Right lobe of liver (tissue), 6 donors: Measurements from ENCODE around the gene NAB2. TPM values are rescaled to one million over a fixed set of nuclear protein-coding genes. Genes with fewer than 3 reads are reported as not detected.
A peak's percentile ranks its signal among the peaks of the same experiment; 100 is the strongest.

ENCODE experiments used
- ATAC-seq, 4 donors: fragments of 200-7000 bp; cut with Tn5 transposase; one replicate each; pipeline ENCODE4 v1.9.1; 2020; ENCODE audit warnings: mild to moderate bottlenecking in 4 of 4, moderate library complexity in 4 of 4
- DNase-seq, 3 donors: peaks; one replicate each; pipeline ENCODE4 v3.0.0-alpha.2; 2020
- H3K27ac ChIP-seq, 3 donors: fragments of 200-600 bp; one replicate each; pipeline ENCODE4 v1.8.0; 2022
- H3K27me3 ChIP-seq, 2 donors: fragments of 200-600 bp; one replicate each; pipeline ENCODE4 v1.8.0; 2022
- H3K36me3 ChIP-seq, 4 donors: fragments of 200-600 bp; sonication (generic) in 1 of 4; one replicate each; pipeline versions ENCODE4 v1.5.1 to v1.8.0; 2017 to 2022; ENCODE audit warnings: control low read depth in 1 of 4
- H3K4me1 ChIP-seq, 4 donors: fragments of 200-600 bp; sonication (generic) in 1 of 4; one replicate each; pipeline versions ENCODE4 v1.5.1 to v1.8.0; 2017 to 2022; ENCODE audit warnings: control low read depth in 1 of 4
- H3K4me3 ChIP-seq, 3 donors: fragments of 200-600 bp; one replicate each; pipeline ENCODE4 v1.8.0; 2022
- H3K9me3 ChIP-seq, 4 donors: fragments of 200-600 bp; sonication (generic) in 1 of 4; one replicate each; pipeline versions ENCODE4 v1.5.1 to v1.8.0; 2017 to 2022; ENCODE audit warnings: control low read depth in 1 of 4
- CTCF ChIP-seq, 4 donors: fragments of 200-600 bp in 3 of 4; fragments of 450-650 bp in 1 of 4; IDR thresholded peaks; one replicate each; pipeline versions ENCODE4 v1.5.1 to v1.8.0; 2016 to 2022; ENCODE audit warnings: antibody characterized with exemption in 4 of 4, mild to moderate bottlenecking in 2 of 4
- POLR2A ChIP-seq: fragments of 450-650 bp; IDR thresholded peaks from one replicate; pipeline ENCODE4 v1.6.1; 2017; ENCODE audit warnings: antibody characterized with exemption, mild to moderate bottlenecking
- WGBS: methylation state at CpG from one replicate; pipeline ENCODE4 v1.1.6; 2018; ENCODE audit warnings: low coverage, low lambda C conversion rate; ENCODE audit not compliant: insufficient coverage; ENCODE audit errors: missing lambda C conversion rate; 5-methylcytosine and 5-hydroxymethylcytosine counted together
- intact Hi-C, 2 donors: fragments of 100-400 bp; cut with DNase I; formaldehyde crosslinking; loops; one replicate each; pipeline versions ENCODE4 v1.11.2 to v1.14.1; 2022
- long read RNA-seq: library from polyadenylated mRNA; unstranded; transcript quantifications from one replicate; pipeline ENCODE4 v2.0.0, GENCODE V29; 2019
- total RNA-seq, 6 experiments: library from RNA; depleted of rRNA in 2 of 6; stranded (reverse); fragments of >200 nt in 2 of 6; fragmentation: NEBNext Ultra II Directional in 3 of 6; extraction: Animal tissue kit (Norgen Biotek cat#: 25700) in 3 of 6; gene quantifications; one replicate each; pipeline versions ENCODE4 v1.1.0 to v1.2.4, GENCODE V29; 2016 to 2023
- donor health status: DM: no; HTN: yes; CAD: no.
- donor health status: DM: no; HTN: no; CAD: no.
- donor health status: DM: no; HTN: no; CAD: no.
- donor health status: DM: no; HTN: yes; CAD: no.
- donor health status: DM: no; HTN: yes; CAD: no.

NAB2 gene
- total RNA-seq, result 10 to 100 TPM in 2 of 6 experiments, 1 to 10 TPM in 4; 6.1 to 13.1 (median 8.9) TPM
- long read RNA-seq, partial matches to known transcripts, result 1 of 2 reads
- long read RNA-seq, other reads (novel, unspliced or antisense), result 1 of 2 reads

GRCh38 chr12:57088354-57089270 lies at the start of gene NAB2:
Gene NAB2, plus strand, starts transcription at chr12:57089114. Its CDS starts 158 bp downstream, at chr12:57089272.
- Histone ChIP-seq H3K27me3 (no peaks in the 10 kb centered on the region), H3K9me3 (no peaks in the 10 kb centered on the region), H3K27ac (peak within 1 kb of the TSS; percentile 96 to 98 (median 98)), H3K4me3 (peak within 1 kb of the TSS; percentile 80 to 93 (median 92)), H3K36me3 (peaks cover 0 to 23% (median 10%) of the 10 kb centered on the region in 4 donors), H3K4me1 (peaks cover 0 to 20% (median 10%) of the 10 kb centered on the region in 4 donors)
- TF ChIP-seq POLR2A, result peak; percentile 67
- no peak for TF ChIP-seq CTCF (IDR thresholded peaks at IDR 0.05)
- intact Hi-C loops, result no loop called here
- peak; percentile 98 to 99 (median 99) for DNase-seq
- 4% methylated on average over 28 of the region's 91 CpGs for WGBS
- peak; percentile 70 to 86 (median 81) for ATAC-seq

- Histone ChIP-seq H3K27ac (no peak overlapping the region), H3K27me3 (no peaks in the 10 kb centered on the region), H3K36me3 (no peaks in the 10 kb centered on the region), H3K4me3 (no peak overlapping the region), H3K4me1 (no peaks in the 10 kb centered on the region), H3K9me3 (no peaks in the 10 kb centered on the region)
- ATAC-seq, result no peak
- 82% methylated on average over 4 of the region's 4 CpGs for WGBS
- no peak for TF ChIP-seq CTCF (IDR thresholded peaks at IDR 0.05)
- TF ChIP-seq POLR2A, result no peak
- intact Hi-C loops, result no loop called here
- no peak for DNase-seq
Observed at GRCh38 chr12:57040211-57040610, 48.7 kb upstream of the NAB2 start.

GRCh38 chr12:57040750-57041149 lies 48.2 kb upstream of the NAB2 start:
- Histone ChIP-seq H3K4me3 (no peak overlapping the region), H3K4me1 (no peaks in the 10 kb centered on the region), H3K9me3 (no peaks in the 10 kb centered on the region), H3K27ac (no peak overlapping the region), H3K36me3 (no peaks in the 10 kb centered on the region), H3K27me3 (no peaks in the 10 kb centered on the region)
- intact Hi-C loops, result no loop called here
- ATAC-seq (no peak), DNase-seq (no peak)
- TF ChIP-seq POLR2A (no peak), CTCF (IDR thresholded peaks at IDR 0.05) (no peak)
- 42% methylated on average over 2 of the region's 2 CpGs for WGBS

GRCh38 chr12:57042695-57043094 lies 46.2 kb upstream of the NAB2 start:
- Histone ChIP-seq H3K36me3 (no peaks in the 10 kb centered on the region), H3K27ac (no peak overlapping the region), H3K27me3 (no peaks in the 10 kb centered on the region), H3K9me3 (no peaks in the 10 kb centered on the region), H3K4me1 (no peaks in the 10 kb centered on the region), H3K4me3 (no peak overlapping the region)
- DNase-seq (no peak), ATAC-seq (no peak)
- TF ChIP-seq CTCF (IDR thresholded peaks at IDR 0.05) (no peak), POLR2A (no peak)
- intact Hi-C loops, result no loop called here
- WGBS, result 100% methylated on average over 2 of the region's 2 CpGs
